GM12873 (cell line): ENCODE results near the gene AHSA1.

Experiments
- CTCF ChIP-seq: IDR thresholded peaks from 2 replicates; pipeline ENCODE4 v1.5.1; 2012; ENCODE audit warnings: low read depth, mild to moderate bottlenecking, moderate library complexity, low read length, control low read depth; ENCODE audit not compliant: insufficient read depth; ENCODE audit errors: missing control alignments

The AHSA1 gene

GRCh38 chr14:77436042-77436441, 21.9 kb upstream of the AHSA1 start:
- no peak for TF ChIP-seq CTCF

- no peak for TF ChIP-seq CTCF
Measured at GRCh38 chr14:77438596-77438995, 19.3 kb upstream of the AHSA1 start.

GRCh38 chr14:77439861-77440260, 18.0 kb upstream of the AHSA1 start:
- no peak for TF ChIP-seq CTCF

GRCh38 chr14:77442196-77442595, 15.7 kb upstream of the AHSA1 start:
- TF ChIP-seq CTCF = no peak

GRCh38 chr14:77455966-77456640, 1.8 kb upstream of the AHSA1 start:
- no peak for TF ChIP-seq CTCF

GRCh38 chr14:77457115-77457521, 775 bp upstream of the AHSA1 start:
- TF ChIP-seq CTCF = no peak

- TF ChIP-seq CTCF = no peak
Measured at GRCh38 chr14:77458249-77458950, 507 bp downstream of the AHSA1 start.
